GM21515 (cell line): ENCODE data around the gene TAS1R1.

Experiments
- ATAC-seq: cut with Tn5 transposase; IDR thresholded peaks from one replicate; pipeline ENCODE4 v1.9.1; 2021; ENCODE audit not compliant: unreplicated experiment

Gene TAS1R1

DNA sequence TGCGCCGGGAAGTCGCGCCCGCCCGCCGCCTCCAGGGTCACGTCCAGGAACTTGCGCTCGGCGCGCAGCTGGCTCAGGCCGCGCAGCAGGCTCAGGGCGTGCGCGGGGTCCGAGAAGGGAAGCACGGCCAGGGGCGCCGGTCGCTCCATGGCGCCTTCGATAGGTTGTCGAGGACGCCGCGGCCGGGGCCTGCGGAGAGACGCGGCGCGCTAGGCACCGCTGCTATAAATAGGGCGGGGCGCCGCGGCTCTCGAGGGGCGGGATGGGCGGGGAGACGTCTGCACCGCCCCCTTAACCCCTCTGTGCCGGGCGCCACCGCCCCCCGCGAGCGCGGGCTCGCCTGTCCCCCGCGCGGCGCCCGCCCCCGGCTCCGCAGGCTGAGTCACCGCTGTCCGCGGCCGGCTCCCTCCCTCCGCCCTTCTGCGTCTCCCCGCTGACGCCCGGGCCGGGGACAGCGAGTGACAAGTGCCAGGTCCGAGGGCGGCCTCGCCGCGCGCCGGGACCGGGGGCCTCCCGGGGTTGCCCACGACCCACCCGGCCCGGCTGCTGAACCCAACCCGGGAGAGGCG is 47.6 kb downstream of the TAS1R1 start, which contains the start of gene KLHL21:
Gene KLHL21, minus strand, starts transcription at position 201 of the 569 bp plus-strand sequence. Its CDS starts 52 bp downstream, at position 149.
- peak; percentile 51 for ATAC-seq

DNA sequence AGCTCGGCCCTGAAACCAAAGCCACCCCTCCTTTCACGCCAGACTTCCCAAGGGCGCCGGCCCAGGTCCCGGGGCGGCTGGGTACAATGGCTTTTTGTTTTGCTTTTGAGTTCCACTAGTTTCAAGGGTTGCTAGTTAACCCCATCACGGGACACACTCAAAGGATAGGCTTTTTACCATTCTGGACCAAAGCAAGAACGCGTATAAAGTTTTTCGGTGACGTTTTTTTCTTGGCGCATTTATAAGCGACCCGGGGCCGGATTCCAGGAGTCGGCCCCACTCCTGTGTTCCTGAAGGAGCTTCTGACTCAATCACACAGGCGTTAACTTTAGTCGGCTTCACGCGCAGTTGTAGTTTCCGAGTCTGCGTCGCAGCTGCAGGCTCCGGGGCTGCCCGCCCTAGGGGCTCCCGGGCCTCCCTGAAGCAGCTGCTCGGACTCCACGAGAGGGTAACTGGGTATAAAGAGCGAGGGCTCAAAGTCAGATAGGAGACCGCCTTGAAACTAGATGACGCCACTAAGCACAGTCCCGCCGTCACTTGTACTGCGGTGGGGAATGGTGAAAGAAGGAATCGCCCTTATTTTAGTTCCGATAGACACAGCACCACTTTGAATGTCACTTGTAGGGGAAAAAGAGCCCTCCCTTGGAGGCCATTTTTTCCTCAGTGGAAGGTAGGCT is 48.3 kb downstream of the TAS1R1 start:
- peak; percentile 25 for ATAC-seq

- ATAC-seq: no peak
These were observed 48.9 kb downstream of the TAS1R1 start for GRCh38 chr1:6603915-6604558.

GRCh38 chr1:6612641-6613360 is 57.7 kb downstream of the TAS1R1 start:
- peak; percentile 21 for ATAC-seq

GRCh38 chr1:6613361-6614018 is 58.4 kb downstream of the TAS1R1 start, which contains the start of gene PHF13:
PHF13 (plus strand) TSS chr1:6613731; CDS start chr1:6614067, 336 bp downstream.
- ATAC-seq: peak; percentile 93

DNA sequence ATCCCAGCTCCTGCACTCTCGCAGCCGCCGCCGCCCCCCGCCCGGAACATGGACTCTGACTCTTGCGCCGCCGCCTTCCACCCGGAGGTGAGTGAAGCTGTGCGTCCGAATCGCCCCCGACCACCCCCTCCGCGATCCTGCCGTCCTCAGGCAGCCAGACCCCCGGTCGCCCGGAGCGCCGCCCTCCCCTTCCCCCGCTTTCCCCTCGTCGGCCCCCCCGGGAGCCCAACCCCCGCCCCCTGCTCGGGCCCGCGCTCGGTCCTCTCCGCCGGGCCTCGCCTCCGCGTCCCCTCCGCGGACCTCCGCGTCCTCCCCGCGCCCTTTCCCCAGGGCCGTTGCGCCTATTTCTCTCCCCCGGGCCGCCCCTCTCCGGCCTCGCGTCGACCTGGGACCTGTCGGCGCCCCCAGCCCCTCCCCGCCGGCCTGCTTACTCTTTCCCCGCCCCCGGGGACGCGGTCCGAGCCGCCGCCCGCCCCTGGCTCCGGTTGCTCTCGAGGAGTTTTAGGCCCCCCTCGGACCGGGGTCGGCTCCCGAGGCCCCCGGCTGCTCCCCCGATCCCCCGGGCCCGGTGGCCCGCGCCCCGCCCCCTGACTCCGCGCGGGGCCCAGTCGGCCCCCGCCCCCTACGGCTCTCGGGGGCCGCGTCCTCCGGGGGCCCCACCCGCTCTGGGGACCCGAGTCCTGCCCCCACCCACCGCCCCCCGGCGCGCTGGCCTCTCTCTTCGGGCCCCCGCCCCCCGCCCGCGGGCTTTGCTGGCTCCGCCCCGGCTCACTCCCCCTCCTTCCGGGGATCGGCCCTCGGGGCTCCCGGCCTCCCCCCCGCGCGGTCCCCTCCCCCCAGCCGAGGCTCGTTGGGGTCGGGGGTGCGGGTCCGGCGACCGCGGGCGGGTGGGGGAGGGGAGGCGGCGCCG is 59.2 kb downstream of the TAS1R1 start:
- ATAC-seq: no peak

DNA sequence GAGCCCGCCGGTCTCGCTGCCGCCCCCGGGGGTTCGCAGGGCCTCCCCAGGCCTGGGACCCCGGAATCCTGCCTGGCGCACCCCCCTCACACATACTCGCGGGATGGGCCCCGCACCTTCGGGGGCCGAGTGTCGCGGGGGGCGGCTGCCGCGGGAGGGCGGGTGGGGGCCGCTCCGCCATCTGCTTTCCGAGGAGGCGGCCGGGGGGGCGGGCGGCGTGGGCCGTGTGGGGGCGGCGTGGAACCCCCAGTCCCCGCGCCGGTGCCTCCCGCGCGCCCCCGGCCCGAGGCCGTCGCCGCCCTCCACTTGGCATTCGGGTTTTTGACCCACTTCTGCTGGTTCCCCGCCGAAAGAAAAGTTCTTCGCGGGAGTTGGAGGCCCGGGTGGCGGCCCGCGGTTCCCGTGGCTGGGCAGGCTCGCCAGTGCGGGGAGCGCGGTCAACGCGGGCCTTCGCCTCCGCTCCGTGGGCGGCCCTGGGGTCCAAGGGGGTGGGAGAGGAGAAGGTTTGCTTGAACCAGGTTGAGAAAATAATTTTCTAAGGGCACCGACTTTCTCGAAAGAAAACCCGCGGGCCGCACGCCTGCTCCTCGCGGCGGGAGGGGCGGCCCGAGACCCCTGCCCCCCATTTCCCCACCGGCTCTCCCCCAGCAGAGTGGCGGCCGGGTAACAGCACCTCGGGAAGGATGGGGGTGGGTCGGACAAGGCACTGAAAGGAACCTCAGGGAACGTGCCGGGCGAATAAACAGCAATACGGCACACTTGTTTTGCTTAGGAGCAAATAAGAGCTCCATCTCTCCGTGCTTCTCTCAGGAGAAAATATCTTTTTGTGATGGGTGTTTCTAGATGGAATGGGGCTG is 60.0 kb downstream of the TAS1R1 start:
- no peak for ATAC-seq

GRCh38 chr1:6619045-6619444 is 63.9 kb downstream of the TAS1R1 start:
- ATAC-seq: no peak

DNA sequence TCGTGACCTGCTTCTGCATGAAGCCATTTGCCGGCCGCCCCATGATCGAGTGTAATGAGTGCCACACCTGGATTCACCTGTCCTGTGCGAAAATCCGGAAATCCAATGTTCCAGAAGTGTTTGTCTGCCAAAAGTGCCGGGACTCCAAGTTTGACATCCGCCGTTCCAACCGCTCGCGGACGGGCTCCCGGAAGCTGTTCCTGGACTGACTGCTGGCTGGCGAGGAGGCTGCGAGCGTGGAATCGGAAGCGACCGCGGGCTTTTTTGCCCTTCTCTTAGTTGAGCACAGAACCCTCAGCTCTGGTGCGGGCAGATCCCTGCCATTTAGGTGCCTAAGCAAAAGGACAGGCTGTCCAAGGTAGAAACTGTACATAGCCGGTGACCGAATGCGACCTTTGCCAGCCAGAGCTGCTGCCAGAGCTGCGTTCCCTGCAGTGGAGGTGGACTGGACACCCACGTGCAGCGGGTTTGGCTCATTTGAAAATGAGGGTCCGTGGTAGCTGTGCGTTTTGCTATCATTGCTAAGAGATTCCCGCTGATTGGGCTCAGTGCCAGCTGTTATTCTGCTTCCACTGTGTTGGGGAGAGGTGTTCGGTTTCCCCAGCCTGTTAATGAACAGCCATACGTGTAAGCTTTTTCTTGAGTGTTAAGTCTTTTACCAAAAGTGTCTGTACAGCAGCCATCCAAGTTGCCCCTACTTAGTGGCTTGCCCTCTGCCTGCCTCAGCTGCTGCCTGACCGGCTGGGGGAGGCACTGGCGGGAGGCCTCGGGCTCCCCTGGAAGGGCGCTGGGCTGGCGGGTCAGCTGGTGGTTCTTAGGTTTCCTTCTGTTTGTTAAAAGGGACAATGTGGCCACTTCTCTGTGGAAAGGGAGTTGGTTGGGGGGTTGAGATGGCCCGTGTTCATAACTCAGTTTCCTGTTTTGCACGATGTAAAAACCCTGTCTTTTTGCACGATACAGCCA is 66.6 kb downstream of the TAS1R1 start:
- ATAC-seq: no peak

DNA sequence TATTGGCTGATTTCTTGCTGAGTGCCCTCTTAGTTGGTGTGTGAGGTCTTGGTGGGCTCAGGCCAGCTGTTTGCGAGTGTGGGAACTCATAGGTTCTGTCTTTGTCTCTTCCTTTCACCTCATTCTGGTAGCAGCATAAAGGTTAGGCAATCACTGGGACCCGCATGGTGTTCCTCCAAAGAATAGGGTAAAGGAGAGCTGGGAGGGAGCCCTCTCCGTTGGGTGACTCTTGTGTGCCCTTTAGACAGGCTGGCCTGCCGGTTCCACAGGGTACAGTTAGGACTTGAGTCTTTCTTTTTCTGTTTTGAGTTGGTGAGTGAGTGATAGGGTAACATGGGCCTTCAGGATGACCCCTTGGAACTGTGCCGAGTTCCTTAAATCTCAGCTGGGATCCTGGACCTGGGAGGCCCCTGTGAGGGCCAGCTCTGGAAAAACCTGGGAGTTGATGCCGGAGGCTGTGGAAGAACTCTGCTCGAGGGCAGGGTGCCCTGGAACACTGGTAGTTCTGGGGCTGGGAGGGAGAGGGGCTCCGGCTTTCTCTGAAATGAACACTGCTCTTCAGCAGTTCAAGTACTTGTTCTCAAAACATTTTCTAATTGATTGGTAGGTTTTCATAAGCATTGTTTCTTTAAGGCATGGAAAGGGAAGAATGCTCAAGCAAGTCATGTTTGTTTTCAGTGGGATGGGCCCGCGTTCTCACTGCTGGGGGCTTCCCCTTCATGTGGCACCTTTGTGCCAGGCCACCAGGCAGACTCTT is 67.5 kb downstream of the TAS1R1 start:
- ATAC-seq: no peak

DNA sequence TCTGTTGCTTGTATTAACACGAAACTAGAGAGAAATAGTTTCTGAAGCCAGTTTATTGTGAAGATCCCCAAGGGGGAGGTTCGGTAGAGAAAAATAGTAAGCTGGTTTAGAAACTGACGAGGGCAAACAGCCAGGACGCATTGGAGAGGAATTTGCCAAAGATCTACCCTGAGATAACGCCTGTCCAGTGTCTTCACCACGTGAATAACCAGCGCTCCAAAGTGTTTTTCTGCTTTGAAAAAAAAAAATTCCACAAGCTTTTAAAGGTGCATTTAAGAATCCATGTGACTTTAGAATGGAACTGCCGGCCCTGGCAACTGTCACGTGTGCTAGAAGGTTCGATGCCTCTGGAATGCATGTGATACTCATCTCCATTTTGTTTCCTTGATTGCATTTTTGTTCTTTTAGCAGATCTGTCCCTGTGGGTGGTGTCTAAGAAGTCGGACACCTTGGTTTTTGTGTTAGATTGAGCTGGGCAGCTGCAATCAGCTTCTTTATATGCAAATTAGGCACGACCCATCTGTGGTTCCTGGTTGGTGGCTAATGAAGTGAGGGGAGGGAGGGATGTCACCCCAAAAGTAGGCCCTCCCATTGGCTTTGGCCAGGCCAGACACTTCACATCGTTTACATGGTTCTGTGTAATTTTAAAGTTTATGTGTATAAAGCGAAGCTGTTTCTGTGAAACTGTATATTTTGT is 68.3 kb downstream of the TAS1R1 start:
- no peak for ATAC-seq

DNA sequence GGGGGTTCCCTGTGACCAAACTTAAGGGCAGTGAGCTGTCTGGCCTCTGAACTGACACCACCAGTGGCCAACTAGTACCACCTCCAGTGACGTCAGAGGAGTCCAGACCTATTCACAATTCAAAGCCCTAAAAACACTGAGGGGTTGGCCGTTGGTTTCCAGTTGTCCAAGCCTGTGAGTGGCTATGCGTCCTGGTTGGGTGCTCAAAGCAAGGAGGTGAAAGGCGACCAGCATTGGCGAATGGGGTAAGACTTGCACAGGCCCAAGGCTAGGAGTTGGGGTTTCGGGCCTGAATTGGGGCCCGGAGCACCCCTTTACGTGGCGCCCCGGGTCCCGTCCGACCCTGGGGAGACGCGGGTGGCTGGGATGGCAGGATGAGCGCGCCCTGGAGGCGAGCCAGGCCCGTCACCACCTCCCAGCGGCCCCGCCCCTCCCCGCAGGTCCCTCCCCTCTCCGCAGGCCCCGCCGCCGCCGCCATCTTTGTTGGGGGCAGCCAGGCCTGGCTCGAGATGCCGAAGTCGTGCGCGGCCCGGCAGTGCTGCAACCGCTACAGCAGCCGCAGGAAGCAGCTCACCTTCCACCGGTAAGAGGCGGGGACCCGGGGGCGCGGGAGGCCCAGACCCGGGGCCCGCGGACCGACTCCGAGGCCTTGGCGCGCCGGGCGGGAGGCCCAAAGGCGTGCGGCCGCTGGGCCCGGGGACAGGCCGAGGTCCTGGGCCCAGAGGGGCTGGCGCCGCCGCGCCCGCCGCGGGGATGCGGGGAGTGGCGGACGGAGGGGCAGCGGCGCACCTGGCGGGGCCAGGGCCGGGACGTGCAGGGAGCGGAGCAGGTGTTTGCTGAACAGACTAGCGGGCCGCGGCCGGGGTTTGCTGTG is 69.8 kb downstream of the TAS1R1 start, which contains the start of gene THAP3:
Gene THAP3, plus strand, starts transcription at position 159 of the 874 bp plus-strand sequence. Its CDS starts 351 bp downstream, at position 510.
- ATAC-seq: peak; percentile 69

GRCh38 chr1:6625584-6626149 is 70.6 kb downstream of the TAS1R1 start:
- peak; percentile 35 for ATAC-seq

- ATAC-seq: no peak
These were observed 71.9 kb downstream of the TAS1R1 start for GRCh38 chr1:6627031-6627430.
